Cardiac muscle cell (in vitro differentiated cells and primary cell): ENCODE measurements around the gene DRAM2. TPM values are rescaled to one million over a fixed set of nuclear protein-coding genes. Genes with fewer than 3 reads are reported as not detected.
"Not testable (repeated sequence)": the region's sequence is repeated elsewhere in the genome, so short reads cannot be mapped to it uniquely, and the experiment has no call there.

Experiments
- DNase-seq, 2 donors: peaks; one replicate each; pipeline versions ENCODE4 v3.0.0 to v3.0.0-alpha.2; 2010 to 2017; ENCODE audit warnings: low read depth in 1 of 2, low spot score in 1 of 2
- H3K27ac ChIP-seq: fragments of 200-600 bp; sonication (generic); 2 replicates; pipeline ENCODE4 v1.5.1; 2016
- H3K27me3 ChIP-seq: fragments of 200-600 bp; sonication (generic); 2 replicates; pipeline ENCODE4 v1.6.0; 2016; ENCODE audit warnings: control low read depth
- H3K36me3 ChIP-seq: fragments of 200-600 bp; sonication (generic); 2 replicates; pipeline ENCODE4 v1.5.1; 2016; ENCODE audit warnings: control low read depth
- H3K4me1 ChIP-seq: fragments of 200-600 bp; sonication (generic); 2 replicates; pipeline ENCODE4 v1.8.1; 2017; ENCODE audit warnings: low read depth, mild to moderate bottlenecking, mixed run types
- H3K4me3 ChIP-seq: fragments of 200-600 bp; sonication (generic); 2 replicates; pipeline ENCODE4 v1.5.1; 2016; ENCODE audit warnings: mild to moderate bottlenecking
- H3K9me3 ChIP-seq: fragments of 200-600 bp; sonication (generic); 2 replicates; pipeline ENCODE4 v1.5.1; 2017; ENCODE audit warnings: low read depth, mild to moderate bottlenecking, control low read depth
- polyA plus RNA-seq: library from polyadenylated mRNA; unstranded; fragments of >200 nt; fragmentation: Nextera tagmentation; extraction: Ambion mirVana; gene quantifications from 2 replicates; pipeline ENCODE4 v1.2.1, GENCODE V29; 2016
- total RNA-seq: library from RNA; depleted of rRNA; stranded (reverse); fragments of >200 nt; gene quantifications from 2 replicates; pipeline ENCODE4 v1.2.3, GENCODE V29; 2016
- TF ChIP-seq, protein P1 (sequence below): IDR thresholded peaks from 2 replicates; pipeline ENCODE4 v1.5.1; 2012; ENCODE audit warnings: low read depth, mild to moderate bottlenecking, low read length

DRAM2 gene
- total and polyA plus RNA-seq, 2 experiments from 2014 or later = 64.7 to 69.2 TPM

GRCh38 chr1:111104981-111105380, 34.9 kb downstream of the DRAM2 start:
- Histone ChIP-seq H3K4me3 (no peak overlapping the region), H3K36me3 (no peaks in the 10 kb centered on the region), H3K9me3 (no peaks in the 10 kb centered on the region), H3K27ac (no peak overlapping the region), H3K27me3 (no peaks in the 10 kb centered on the region), H3K4me1 (no peaks in the 10 kb centered on the region)
- TF ChIP-seq, protein P1, sequence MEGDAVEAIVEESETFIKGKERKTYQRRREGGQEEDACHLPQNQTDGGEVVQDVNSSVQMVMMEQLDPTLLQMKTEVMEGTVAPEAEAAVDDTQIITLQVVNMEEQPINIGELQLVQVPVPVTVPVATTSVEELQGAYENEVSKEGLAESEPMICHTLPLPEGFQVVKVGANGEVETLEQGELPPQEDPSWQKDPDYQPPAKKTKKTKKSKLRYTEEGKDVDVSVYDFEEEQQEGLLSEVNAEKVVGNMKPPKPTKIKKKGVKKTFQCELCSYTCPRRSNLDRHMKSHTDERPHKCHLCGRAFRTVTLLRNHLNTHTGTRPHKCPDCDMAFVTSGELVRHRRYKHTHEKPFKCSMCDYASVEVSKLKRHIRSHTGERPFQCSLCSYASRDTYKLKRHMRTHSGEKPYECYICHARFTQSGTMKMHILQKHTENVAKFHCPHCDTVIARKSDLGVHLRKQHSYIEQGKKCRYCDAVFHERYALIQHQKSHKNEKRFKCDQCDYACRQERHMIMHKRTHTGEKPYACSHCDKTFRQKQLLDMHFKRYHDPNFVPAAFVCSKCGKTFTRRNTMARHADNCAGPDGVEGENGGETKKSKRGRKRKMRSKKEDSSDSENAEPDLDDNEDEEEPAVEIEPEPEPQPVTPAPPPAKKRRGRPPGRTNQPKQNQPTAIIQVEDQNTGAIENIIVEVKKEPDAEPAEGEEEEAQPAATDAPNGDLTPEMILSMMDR = no peak
- DNase-seq = no peak

DNA sequence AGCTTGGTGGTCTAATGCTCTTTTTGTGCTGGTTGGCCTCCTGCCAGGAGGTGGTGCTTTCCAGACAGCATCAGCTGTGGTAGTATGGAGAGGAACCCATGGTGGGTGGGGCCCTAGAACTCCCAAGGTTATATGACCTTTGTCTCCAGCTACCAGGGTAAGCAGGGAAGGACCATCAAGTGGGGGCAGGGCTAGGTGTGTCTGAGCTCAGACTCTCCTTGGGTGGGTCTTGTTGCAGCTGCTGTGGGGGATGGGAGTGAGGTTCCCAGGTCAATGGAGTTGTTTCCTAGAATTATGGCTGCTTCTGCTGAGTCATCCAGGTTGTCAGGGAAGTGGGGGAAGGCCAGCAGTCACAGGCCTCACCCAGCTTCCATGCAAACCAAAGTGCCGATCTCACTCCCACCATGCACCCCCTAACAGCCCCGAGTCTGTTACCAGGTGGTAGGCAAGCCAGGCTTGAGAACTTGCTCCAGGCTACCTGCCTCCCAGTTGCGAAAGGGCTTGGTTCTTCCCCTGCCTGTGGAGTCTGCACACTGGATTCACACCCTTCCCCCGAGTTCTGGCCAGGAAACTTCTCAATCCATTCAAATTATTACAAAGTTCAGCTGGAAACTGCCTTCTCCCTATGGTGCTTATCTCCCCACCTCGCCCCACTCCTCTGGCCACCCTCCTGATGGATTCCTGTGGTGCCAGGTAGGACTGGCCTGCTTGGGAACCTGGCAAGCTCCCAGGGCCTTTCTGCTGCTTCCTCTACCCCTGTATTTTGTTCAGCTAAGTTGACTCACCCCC, 37.8 kb downstream of the DRAM2 start:
- H3K9me3 ChIP-seq = no peaks in the 10 kb centered on the region
- no peak overlapping the region for H3K27ac ChIP-seq
- H3K36me3 ChIP-seq = no peaks in the 10 kb centered on the region
- no peak overlapping the region for H3K4me3 ChIP-seq
- no peak for DNase-seq
- H3K27me3 ChIP-seq = no peaks in the 10 kb centered on the region
- TF ChIP-seq, protein P1 = no peak
- H3K4me1 ChIP-seq = no peaks in the 10 kb centered on the region

DNA sequence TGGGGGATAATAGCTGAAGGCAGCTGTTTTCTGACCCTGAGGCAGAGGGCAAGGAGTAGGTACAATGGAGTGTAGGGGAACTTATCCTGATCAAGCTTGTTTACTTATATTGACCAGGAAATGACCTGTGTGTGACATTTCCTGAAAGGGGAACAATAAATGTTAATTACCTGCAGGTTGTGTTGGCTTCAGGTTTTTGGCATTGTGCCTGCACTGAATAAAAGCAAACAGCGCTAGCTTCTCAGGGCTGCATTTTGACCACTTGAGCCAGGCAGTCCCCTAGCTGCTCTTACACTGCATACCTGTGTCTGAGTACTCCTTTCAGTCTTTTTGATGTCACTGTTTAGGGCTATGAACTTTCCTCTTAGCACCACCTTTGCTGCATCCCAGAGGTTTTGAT, 40.6 kb downstream of the DRAM2 start:
- Histone ChIP-seq H3K9me3 (no peaks in the 10 kb centered on the region), H3K36me3 (no peaks in the 10 kb centered on the region), H3K4me3 (no peak overlapping the region), H3K27ac (no peak overlapping the region), H3K4me1 (no peaks in the 10 kb centered on the region), H3K27me3 (no peaks in the 10 kb centered on the region)
- no peak for DNase-seq
- TF ChIP-seq, protein P1 = no peak

DNA sequence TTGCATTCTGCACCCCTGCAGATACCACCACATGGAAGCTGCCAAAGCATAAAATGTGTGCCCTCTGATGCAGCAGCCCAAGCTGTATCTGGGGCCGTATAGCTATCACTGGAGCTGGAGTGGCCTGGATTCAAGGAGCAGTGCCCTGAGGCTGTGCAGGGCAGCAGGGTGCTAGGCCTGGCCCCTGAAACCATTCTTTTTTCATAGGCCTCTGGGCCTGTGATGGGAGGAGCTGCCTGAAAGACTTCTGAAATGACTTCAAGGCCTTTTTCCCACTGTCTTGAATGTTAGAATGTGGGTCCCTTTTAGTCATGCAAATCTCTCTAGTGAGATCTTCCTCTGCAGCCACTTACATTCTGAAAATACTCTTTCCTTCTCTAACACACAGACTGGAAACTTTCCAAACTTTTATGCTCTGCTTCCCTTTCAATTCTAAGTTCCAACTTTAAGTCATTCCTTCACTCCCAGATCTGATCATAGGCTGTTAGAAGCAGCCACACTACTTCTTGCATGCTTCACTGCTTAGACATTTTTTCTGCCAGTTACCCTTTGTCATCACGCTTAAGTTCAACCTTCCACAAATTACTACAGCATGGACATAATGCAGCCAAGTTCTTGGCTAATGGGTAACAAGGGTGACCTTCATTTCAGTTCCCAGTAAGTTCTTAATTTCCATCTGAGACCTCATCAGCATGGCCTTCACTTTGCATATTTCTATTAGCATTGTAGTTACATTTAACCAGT, 42.4 kb downstream of the DRAM2 start:
- no peak overlapping the region for H3K27ac ChIP-seq
- H3K4me1 ChIP-seq = no peaks in the 10 kb centered on the region
- no peaks in the 10 kb centered on the region for H3K27me3 ChIP-seq
- TF ChIP-seq, protein P1 = no peak
- no peaks in the 10 kb centered on the region for H3K9me3 ChIP-seq
- no peak for DNase-seq
- no peak overlapping the region for H3K4me3 ChIP-seq
- H3K36me3 ChIP-seq = no peaks in the 10 kb centered on the region

DNA sequence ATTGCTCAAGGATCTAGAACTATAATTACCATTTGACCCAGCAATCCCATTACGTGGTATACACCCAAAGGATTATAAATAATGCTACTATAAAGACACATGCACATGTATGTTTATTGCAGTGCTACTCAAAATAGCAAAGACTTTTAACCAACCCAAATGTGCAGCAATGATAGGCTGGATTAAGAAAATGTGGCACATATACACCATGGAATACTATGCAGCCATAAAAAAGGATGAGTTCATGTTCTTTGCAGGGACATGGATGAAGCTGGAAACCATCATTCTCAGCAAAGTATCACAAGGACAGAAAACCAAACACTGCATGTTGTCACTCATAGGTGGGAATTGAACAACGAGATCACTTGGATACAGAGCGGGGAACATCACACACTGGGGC, 44.5 kb downstream of the DRAM2 start:
- not testable (repeated sequence) for H3K9me3 ChIP-seq, H3K4me1 ChIP-seq, H3K4me3 ChIP-seq, H3K36me3 ChIP-seq, DNase-seq, H3K27ac ChIP-seq, H3K27me3 ChIP-seq

DNA sequence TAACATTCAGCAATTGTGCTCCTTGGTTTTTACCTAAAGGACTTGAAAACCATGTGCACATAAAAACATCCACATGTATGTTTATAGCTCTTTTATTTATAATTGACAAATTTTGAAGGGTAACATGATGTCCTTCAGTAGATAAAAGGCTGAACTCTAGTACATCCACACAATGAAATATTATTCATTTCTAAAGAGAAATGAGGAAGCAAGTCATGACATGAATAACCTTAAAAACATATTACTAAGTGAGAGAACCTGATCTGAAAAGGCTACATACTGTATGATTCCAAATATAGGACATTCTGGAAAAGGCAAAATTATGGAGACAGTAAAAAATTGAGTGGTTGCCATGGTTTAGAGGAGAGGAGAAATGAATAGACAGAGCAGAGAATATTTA, 50.3 kb downstream of the DRAM2 start:
- no peak for DNase-seq
- TF ChIP-seq, protein P1 = no peak
- Histone ChIP-seq H3K27ac (no peak overlapping the region), H3K36me3 (no peaks in the 10 kb centered on the region), H3K9me3 (peaks cover 3% of the 10 kb centered on the region), H3K4me3 (no peak overlapping the region), H3K27me3 (no peaks in the 10 kb centered on the region), H3K4me1 (no peaks in the 10 kb centered on the region)
